Caco-2 (cell line): ENCODE data around the gene SALL1. TPM values are rescaled to one million over a fixed set of nuclear protein-coding genes. Genes with fewer than 3 reads are reported as not detected.

Experiments used
- BruUV-seq: library from RNA; stranded (reverse); fragments of 400-500 nt; replicated peaks from 2 replicates; lab custom pipeline; 2021; lab: Mats Ljungman, UMichigan
- CTCF ChIA-PET: fragments of 300-600 bp; sonication (Branson Sonifier 250); formaldehyde crosslinking; loops from one replicate; lab custom pipeline; 2022; ENCODE audit warnings: antibody characterized with exemption; lab: Charles Lee
- POLR2A ChIA-PET: fragments of 300-600 bp; sonication (Branson Sonifier 250); formaldehyde crosslinking; loops from one replicate; lab custom pipeline; 2022; ENCODE audit warnings: antibody characterized with exemption; lab: Charles Lee
- DNase-seq, 2 experiments: peaks; one replicate each; pipeline versions ENCODE4 v3.0.0 to v3.0.0-alpha.2; 2020 to 2022
- H3K27me3 ChIP-seq: replicated peaks from 2 replicates; pipeline ENCODE4 v1.6.0; 2011; ENCODE audit warnings: low read length; ENCODE audit not compliant: control insufficient read depth, insufficient read depth
- H3K36me3 ChIP-seq: 2 replicates; pipeline ENCODE4 v1.5.1; 2011; ENCODE audit warnings: low read length; ENCODE audit not compliant: control insufficient read depth, insufficient read depth
- H3K4me1 ChIP-seq: fragments of 250-450 bp; sonication (Bioruptor Pico); 2 replicates; pipeline ENCODE4 v1.5.1; 2020; ENCODE audit warnings: mild to moderate bottlenecking
- H3K4me3 ChIP-seq: 2 replicates; pipeline ENCODE4 v1.5.1; 2011; ENCODE audit warnings: low read depth, mild to moderate bottlenecking, control low read depth, low read length
- H3K9me3 ChIP-seq: fragments of 250-450 bp; sonication (Bioruptor Pico); 2 replicates; pipeline ENCODE4 v1.5.1; 2020; ENCODE audit warnings: mild to moderate bottlenecking, moderate library complexity
- H3K27ac Mint-ChIP-seq: one replicate; pipeline ENCODE4 v1.8.0; 2022; ENCODE audit warnings: mixed read lengths; ENCODE audit not compliant: unreplicated experiment
- H3K27me3 Mint-ChIP-seq: one replicate; pipeline ENCODE4 v1.8.0; 2022; ENCODE audit warnings: mixed read lengths; ENCODE audit not compliant: insufficient read depth, unreplicated experiment
- H3K36me3 Mint-ChIP-seq: one replicate; pipeline ENCODE4 v1.8.0; 2022; ENCODE audit warnings: mild to moderate bottlenecking, mixed read lengths; ENCODE audit not compliant: insufficient read depth, unreplicated experiment
- H3K4me1 Mint-ChIP-seq: one replicate; pipeline ENCODE4 v1.8.0; 2022; ENCODE audit warnings: low read depth, mixed read lengths; ENCODE audit not compliant: unreplicated experiment
- H3K4me3 Mint-ChIP-seq: one replicate; pipeline ENCODE4 v1.8.0; 2022; ENCODE audit warnings: mild to moderate bottlenecking, moderate library complexity, mixed read lengths; ENCODE audit not compliant: unreplicated experiment
- H3K9me3 Mint-ChIP-seq: one replicate; pipeline ENCODE4 v1.8.0; 2022; ENCODE audit warnings: mixed read lengths; ENCODE audit not compliant: unreplicated experiment
- intact Hi-C: fragments of 100-400 bp; cut with micrococcal nuclease; formaldehyde crosslinking; loops from one replicate; pipeline ENCODE4 v1.10.0; 2022; ENCODE audit not compliant: unreplicated experiment
- total RNA-seq: library from RNA; stranded (reverse); gene quantifications from 2 replicates; pipeline ENCODE4 v1.2.3, GENCODE V29; 2022
- TF ChIP-seq, protein P1 (sequence below), 2 experiments: fragments of 200-600 bp in 1 of 2; IDR thresholded peaks; 1 replicate in 1 of 2; 2 replicates in 1 of 2; pipeline versions ENCODE4 v1.5.1 to v1.8.0; 2011 to 2022; ENCODE audit warnings: antibody characterized with exemption in 1 of 2, control low read depth in 1 of 2, inconsistent platforms in 1 of 2, low read depth in 1 of 2, low read length in 1 of 2, mild to moderate bottlenecking in 1 of 2, moderate library complexity in 1 of 2; ENCODE audit not compliant: insufficient read depth in 1 of 2, severe bottlenecking in 1 of 2, unreplicated experiment in 1 of 2

The SALL1 gene
- total RNA-seq, 1 experiment from 2014 or later, result not detected

DNA sequence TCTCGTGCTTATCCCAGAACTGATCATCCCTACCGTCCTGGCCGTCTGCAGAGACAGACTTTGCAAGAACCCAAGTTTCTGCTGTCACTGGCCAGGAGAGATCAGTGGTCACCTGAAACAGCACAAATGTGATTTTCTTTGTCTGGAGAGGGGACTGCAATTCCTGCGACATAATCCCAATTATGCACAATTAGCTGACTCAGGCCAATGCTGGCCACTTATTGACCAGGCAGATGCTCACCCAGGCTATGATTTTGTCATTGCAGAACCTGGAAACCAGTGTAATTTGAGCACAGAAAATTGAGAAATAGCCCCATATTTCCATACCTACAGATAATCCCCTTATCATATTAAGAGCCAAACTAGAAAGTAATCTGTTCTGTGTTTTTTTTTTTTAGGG, 34.7 kb downstream of the SALL1 start:
- no peak for DNase-seq
- POLR2A ChIA-PET, result no interaction called here
- H3K4me1 Mint-ChIP-seq, result peaks cover 14% of the 10 kb centered on the region

DNA sequence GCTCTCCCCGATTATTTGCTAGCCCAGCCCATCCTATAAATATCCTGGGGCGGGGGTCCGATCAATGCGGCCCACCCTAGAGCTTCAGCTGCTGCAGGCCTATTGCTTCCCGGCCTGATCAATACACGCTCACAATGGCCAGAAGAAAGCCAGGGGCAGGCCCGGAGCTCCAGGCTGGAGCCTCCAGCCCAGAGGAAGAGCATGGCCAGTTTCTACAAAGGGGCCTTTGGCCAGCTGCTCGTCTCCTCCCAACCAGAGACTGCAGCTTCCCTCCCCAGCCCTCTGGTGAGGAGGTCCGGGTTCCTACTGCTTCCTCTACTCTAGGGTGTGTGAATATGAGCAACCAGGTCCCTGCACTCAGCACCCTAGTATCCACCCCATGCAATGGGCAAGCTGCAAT, 36.7 kb downstream of the SALL1 start:
- no peak overlapping the region for H3K4me3 Mint-ChIP-seq
- peaks cover 4% of the 10 kb centered on the region for H3K4me1 Mint-ChIP-seq
- no TSS peak for BruUV-seq
- Histone ChIP-seq H3K4me3 (no peak overlapping the region), H3K9me3 (no peaks in the 10 kb centered on the region), H3K27me3 (no peaks in the 10 kb centered on the region), H3K36me3 (no peaks in the 10 kb centered on the region), H3K4me1 (peaks cover 6% of the 10 kb centered on the region; the same call in 1 of the 2 replicates)
- H3K27ac Mint-ChIP-seq, result no peak overlapping the region
- H3K9me3 Mint-ChIP-seq, result no peaks in the 10 kb centered on the region
- no peaks in the 10 kb centered on the region for H3K36me3 Mint-ChIP-seq
- POLR2A ChIA-PET, result no interaction called here
- TF ChIP-seq, protein P1, sequence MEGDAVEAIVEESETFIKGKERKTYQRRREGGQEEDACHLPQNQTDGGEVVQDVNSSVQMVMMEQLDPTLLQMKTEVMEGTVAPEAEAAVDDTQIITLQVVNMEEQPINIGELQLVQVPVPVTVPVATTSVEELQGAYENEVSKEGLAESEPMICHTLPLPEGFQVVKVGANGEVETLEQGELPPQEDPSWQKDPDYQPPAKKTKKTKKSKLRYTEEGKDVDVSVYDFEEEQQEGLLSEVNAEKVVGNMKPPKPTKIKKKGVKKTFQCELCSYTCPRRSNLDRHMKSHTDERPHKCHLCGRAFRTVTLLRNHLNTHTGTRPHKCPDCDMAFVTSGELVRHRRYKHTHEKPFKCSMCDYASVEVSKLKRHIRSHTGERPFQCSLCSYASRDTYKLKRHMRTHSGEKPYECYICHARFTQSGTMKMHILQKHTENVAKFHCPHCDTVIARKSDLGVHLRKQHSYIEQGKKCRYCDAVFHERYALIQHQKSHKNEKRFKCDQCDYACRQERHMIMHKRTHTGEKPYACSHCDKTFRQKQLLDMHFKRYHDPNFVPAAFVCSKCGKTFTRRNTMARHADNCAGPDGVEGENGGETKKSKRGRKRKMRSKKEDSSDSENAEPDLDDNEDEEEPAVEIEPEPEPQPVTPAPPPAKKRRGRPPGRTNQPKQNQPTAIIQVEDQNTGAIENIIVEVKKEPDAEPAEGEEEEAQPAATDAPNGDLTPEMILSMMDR (IDR thresholded peaks at IDR 0.05; ENCODE audit: insufficient read depth in 1 of 2, low read depth in 1 of 2, low read length in 1 of 2, severe bottlenecking in 1 of 2, unreplicated experiment in 1 of 2), result no peak
- DNase-seq, result no peak
- CTCF ChIA-PET, result no interaction called here
- no peaks in the 10 kb centered on the region for H3K27me3 Mint-ChIP-seq
- intact Hi-C loops, result no loop called here

More for the DNA sequence above, 34.7 kb downstream of the SALL1 start:
- Histone ChIP-seq H3K36me3 (no peaks in the 10 kb centered on the region), H3K4me3 (no peak overlapping the region), H3K4me1 (peaks cover 26% of the 10 kb centered on the region), H3K27me3 (no peaks in the 10 kb centered on the region), H3K9me3 (no peaks in the 10 kb centered on the region)
- Mint-ChIP-seq H3K27ac (no peak overlapping the region), H3K36me3 (no peaks in the 10 kb centered on the region), H3K4me3 (no peak overlapping the region), H3K9me3 (no peaks in the 10 kb centered on the region), H3K27me3 (no peaks in the 10 kb centered on the region)
- TF ChIP-seq, protein P1 (IDR thresholded peaks at IDR 0.05; ENCODE audit: insufficient read depth in 1 of 2, low read depth in 1 of 2, low read length in 1 of 2, severe bottlenecking in 1 of 2, unreplicated experiment in 1 of 2), result no peak
- no TSS peak for BruUV-seq
- intact Hi-C loops, result no loop called here
- CTCF ChIA-PET, result no interaction called here

DNA sequence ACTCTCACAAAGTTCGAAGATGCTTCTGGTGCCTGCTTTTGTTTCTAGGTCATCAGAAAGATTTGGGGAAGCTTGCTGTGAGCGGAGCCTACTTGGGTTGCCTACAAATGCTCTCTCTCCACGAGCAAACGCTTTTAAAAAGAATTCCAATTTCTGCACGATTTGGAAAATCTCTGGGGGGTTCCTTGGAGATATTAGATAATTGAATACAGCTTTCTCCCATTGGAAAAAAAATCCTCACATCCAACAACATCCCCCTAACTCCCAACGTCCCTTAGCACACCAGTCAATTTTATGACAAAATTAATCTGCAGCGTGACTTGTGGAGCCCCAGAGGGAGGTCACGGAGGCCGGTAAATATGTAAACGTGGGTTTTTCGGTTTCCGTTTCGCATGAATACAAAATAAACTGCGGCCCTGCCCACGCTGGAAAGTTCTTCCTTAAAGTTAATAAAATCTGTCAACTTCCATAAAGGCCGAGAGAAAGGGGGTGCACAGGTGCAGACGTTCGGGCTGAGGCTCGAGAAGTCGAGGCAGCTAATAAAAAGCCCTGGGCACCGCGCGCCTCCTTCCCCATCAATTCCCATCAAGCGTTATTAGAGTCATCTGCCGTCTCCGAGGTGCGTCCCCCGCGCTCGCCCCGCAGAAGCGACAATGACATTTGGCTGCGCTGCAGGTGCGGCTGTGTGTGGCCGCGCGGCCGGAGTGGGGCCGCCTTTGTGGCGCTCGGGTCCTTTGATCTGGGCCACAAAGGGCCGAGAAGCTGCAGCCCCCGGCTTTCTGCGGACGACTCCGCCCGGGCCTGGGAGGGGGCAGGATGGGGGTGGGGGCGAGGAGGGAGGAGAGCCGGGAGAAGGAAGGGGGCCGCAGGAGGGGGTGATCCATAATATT, 37.6 kb downstream of the SALL1 start:
- H3K9me3 ChIP-seq, result no peaks in the 10 kb centered on the region
- intact Hi-C loops, result no loop called here
- H3K27me3 Mint-ChIP-seq, result no peaks in the 10 kb centered on the region
- H3K36me3 ChIP-seq, result no peaks in the 10 kb centered on the region
- ChIA-PET POLR2A (no interaction called here), CTCF (no interaction called here)
- TF ChIP-seq, protein P1 (IDR thresholded peaks at IDR 0.05; ENCODE audit: insufficient read depth in 1 of 2, low read depth in 1 of 2, low read length in 1 of 2, severe bottlenecking in 1 of 2, unreplicated experiment in 1 of 2), result no peak
- no peak overlapping the region for H3K27ac Mint-ChIP-seq
- BruUV-seq, result no TSS peak
- no peak overlapping the region for H3K4me3 Mint-ChIP-seq
- no peaks in the 10 kb centered on the region for H3K4me1 ChIP-seq
- H3K4me1 Mint-ChIP-seq, result no peaks in the 10 kb centered on the region
- H3K27me3 ChIP-seq, result no peaks in the 10 kb centered on the region
- no peaks in the 10 kb centered on the region for H3K9me3 Mint-ChIP-seq
- H3K4me3 ChIP-seq, result no peak overlapping the region
- H3K36me3 Mint-ChIP-seq, result no peaks in the 10 kb centered on the region
- DNase-seq, result no peak
